HG03442 (cell line): ENCODE data around the gene MCM7.

Source experiments
- ATAC-seq: cut with Tn5 transposase; IDR thresholded peaks from one replicate; pipeline ENCODE4 v1.9.1; 2021; ENCODE audit warnings: mild to moderate bottlenecking, moderate library complexity; ENCODE audit not compliant: unreplicated experiment

The MCM7 gene

DNA sequence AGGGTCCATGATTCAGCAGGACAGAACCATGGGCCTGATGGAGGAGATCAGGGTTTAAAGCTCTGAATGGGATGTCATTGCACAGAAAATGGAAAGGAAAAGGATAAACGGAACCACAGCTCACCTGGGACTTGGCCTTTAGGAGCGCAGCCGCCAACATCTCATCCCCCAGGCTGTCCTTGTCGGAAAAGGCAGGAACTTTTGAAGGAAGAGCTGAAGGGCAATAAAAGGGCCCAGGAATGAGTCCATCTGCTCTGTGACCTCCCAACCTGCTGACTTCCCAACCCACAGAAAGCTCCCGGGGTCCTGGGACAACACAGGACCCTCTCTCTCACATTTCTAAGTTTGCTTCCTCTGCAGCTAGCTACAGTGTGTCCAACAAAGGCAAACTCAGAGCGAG lies 25.8 kb downstream of the MCM7 start:
- ATAC-seq = no peak

GRCh38 chr7:100074841-100075240 lies 26.4 kb downstream of the MCM7 start:
- no peak for ATAC-seq

DNA sequence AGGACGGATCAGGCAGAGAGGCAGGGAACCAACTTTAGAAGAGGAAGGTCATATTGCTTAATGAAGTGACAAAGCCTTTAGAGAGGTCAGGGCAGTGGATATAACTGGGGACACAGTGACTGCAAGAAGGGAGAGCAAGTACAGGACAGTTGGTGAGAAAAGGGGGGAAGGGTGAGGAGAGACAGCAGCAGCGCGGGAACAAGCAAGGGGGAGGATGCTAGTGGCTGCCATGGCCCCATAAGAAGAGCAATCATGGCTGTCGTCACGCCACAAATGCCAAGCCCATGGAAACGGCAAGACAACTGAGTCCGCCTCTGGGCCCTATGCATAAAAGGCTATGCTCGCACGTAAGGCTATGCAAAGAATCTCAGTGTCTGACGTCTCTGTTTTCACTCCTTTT lies 28.7 kb downstream of the MCM7 start:
- ATAC-seq = no peak

- ATAC-seq = no peak
These were observed 30.0 kb downstream of the MCM7 start for GRCh38 chr7:100071018-100071723.

GRCh38 chr7:100069991-100070390 lies 31.2 kb downstream of the MCM7 start:
- ATAC-seq = no peak

DNA sequence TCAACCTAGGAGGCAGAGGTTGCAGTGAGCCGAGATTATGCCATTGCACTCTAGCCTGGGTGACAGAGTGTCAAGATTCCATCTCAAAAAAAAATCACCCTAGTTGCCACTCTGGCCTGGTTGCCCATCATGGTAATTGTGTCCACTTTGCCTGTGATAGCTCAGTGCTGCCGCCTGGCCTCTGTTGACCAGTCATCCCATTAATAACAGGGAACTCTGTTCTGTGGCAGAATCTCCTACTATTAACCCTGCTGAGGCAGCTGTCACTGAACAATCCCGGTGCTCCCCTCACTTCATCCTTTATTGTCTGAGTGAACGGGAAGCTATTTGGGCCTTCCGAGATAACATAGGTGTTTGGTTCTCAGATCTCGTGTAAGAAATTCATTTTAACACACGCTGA lies 34.2 kb downstream of the MCM7 start:
- no peak for ATAC-seq

DNA sequence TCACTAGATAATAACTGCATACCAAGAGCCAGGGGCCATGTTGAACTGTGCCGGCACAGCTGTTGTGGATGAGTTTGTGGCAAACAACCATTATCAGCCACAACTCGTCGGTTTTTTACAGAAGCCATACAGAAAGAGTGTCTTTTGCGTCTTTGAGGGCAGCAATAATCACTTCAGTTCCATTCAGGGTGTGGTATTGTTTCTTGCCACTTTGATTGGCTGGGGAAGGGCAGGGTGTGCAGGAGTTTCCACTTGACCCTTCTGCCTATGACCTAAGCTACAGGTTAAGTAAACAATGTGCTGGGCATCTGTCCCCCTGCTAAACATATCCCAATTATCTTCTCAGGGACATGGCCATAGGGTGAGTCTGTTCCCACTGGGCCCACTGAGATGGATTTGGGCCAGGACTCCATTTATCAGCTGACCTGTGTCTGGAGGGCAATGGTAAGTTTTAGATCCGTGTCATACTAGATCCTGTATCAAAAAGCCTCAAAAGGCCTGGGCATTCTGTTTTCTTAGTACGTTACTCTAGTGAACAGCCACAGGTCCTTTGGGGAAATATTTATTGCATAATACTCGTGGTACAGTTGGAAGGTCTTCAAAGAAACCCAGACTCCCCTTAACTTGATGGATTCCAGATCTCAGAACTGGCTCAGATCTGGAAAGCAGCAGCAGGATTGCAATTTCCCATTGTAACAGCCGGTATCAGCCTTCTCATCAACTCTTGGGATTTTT lies 35.6 kb downstream of the MCM7 start:
- ATAC-seq = no peak

GRCh38 chr7:100064162-100064561 lies 37.0 kb downstream of the MCM7 start:
- ATAC-seq = no peak

DNA sequence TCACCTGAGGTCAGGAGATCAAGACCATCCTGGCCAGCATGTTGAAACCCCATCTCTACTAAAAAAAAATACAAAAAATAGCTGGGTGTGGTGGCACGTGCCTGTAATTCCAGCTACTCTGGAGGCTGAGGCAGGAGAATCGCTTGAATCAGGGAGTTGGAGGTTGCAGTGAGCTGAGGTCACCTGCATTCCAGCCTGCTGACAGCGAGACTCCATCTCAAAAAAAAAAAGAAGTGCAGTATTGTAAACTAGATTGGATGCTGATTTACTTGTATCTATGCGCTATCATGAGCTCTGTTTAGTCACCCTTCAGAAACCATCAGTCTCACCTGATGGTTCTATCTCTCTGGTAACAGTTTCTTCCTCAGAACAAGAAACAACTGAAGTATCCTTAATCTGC lies 37.8 kb downstream of the MCM7 start:
- no peak for ATAC-seq

- no peak for ATAC-seq
These were observed 39.5 kb downstream of the MCM7 start for GRCh38 chr7:100061518-100062193.

- ATAC-seq = no peak
These were observed 41.9 kb downstream of the MCM7 start for GRCh38 chr7:100059251-100059739.

DNA sequence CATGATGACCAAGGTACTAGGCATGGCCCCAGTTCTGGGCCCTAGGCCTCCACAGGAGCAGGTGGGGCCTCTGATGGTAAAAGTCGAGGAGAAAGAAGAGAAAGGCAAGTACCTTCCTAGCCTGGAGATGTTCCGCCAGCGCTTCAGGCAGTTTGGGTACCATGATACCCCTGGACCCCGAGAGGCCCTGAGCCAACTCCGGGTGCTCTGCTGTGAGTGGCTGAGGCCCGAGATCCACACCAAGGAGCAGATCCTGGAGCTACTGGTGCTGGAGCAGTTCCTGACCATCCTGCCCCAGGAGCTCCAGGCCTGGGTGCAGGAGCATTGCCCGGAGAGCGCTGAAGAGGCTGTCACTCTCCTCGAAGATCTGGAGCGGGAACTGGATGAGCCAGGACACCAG lies 44.2 kb downstream of the MCM7 start:
- ATAC-seq = no peak

GRCh38 chr7:100053215-100053614 lies 48.0 kb downstream of the MCM7 start:
- ATAC-seq = no peak

DNA sequence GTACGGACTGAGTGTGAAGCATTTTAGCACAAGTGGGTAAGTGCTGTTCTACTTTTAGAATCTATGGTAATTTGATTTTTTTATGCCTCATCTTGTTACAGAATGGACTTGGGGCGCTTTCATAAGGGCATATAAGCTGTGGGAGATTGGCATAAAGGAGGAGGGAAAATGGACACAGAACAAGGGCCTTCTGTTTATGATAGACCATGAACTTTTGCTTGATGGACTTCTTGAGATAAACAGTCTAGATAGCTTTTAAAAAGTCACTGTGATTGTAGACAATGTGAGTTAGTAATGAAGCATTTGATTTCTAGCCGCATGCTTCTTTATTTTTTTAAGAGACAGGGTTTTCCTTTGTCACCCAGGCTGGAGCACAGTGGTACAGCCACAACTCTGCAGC lies 49.6 kb downstream of the MCM7 start:
- no peak for ATAC-seq

DNA sequence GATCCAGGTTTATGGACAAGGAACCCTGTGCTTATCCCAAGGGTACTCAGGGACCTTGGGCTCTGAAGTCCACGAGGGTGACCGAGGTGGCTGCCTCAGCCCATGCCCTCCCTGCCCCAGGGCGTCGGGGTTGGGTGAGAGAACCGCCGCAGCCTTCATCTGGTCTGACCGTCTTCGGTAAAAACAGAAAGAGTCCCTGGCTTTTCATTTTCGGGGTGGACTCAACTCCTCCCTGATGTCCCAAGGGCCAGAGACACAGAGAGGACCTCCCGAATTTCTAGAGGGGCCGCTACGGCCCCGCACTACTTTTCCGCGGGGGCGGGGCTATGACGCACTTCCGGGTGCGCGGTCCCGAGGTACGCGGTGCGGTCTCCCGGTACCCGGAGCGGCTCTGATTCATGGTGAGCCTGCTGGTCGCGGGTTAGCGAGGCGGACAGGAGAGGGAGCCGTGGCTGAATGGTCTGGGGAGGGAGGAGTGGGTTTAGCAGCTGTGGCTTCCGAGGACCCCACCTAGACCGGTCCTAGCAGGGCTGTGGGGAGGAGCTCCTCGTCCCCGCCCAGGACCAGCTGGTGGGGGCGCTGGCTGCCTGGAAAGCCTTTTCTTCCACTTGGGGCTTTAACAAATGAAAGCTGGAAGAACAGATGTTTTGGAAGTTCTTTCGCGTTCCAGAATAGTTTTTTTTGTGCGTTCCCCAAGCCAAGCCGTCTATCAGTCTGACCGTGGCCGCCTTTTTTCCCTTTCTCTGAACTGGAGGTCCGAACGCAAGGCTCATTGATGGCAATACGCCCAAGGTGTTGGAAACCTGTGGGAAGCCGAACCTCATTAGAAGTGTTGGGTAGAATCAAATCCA lies 51.5 kb downstream of the MCM7 start, which contains the start of gene ZSCAN21:
Gene ZSCAN21, plus strand, starts transcription at position 334 of the 851 bp plus-strand sequence. CDS start 7,233 bp downstream, outside the sequence.
- ATAC-seq = peak; percentile 91

- no peak for ATAC-seq
These were observed 52.5 kb downstream of the MCM7 start for GRCh38 chr7:100048680-100049079.

DNA sequence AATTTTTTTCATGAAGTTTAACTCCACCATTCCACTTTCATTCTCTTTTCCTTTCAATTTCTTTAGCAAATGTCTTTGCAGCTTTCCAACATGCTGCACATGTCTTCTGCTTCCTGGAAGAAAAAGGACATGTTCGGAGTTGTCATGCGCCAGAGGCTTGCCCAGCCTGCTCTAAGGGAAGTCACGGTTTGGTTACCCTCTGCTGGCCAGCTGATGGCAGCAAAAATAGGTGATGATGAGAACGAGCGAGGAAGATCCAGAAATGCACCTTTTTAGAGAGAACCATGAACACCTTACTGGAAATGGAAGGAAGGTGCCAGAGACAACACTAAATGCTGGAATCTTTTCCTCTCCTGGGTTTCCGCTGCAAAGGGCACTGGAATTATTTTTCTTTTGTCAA lies 56.5 kb downstream of the MCM7 start:
- ATAC-seq = no peak
